ENCODE results near the gene ADAMTS8.

Gene ADAMTS8

DNA sequence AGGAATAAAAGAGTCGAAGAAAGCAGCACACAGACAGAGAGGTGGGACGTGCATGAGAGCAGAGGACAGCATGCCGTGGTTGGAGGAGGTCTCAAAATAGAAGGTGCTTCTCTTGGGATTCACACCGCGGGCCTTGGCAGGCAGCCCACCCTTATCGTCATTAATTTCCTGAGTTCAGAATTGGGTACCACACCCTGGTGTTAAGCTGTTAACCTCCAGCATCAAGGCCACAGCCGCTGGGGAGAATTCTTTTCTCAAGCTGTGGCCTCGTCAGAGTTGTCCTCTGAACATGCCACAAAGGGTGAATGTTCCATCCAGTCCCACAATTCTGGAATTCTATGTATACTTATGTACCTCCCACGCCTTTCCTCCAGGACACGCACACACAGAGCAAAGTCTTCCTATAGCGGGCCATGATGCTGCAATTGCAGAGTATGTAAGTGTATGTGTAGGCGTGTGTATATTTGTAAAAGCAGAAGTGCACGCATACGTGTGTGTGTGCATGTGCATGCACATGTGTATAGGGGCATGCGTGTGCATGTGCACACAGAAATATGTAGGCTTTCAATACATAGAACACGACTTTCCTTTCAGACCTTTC is 39.0 kb downstream of the ADAMTS8 start:
- DNase-seq = no peak

DNA sequence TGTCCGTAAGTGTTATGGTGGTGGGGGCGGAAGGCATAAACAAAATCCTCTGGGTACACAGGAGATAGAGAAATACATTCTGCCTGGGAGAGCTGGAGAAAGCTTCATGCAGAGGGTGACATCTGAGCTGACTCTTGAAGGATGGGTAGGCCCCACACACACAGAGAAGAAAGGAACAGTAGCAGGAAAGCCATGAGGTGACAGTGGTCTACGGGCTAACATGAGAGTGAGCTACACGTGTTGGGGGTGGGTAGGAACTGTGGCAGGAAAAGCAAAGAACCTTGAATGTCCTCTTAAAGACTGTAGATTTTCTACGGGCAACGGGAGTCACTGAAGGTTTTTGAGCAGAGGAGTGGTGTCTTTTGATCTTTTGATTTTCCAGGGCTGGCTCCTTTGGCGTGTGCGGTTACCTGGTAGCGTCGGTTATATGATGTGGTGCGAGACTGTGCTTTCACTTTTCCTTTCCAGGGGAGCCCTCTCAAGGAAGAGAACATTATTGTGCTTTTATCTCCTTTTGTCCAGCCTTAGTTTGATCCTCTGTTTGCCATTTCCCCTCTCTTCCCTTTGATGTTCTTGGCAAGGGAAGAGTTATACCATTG is 39.7 kb downstream of the ADAMTS8 start:
- DNase-seq = no peak

DNA sequence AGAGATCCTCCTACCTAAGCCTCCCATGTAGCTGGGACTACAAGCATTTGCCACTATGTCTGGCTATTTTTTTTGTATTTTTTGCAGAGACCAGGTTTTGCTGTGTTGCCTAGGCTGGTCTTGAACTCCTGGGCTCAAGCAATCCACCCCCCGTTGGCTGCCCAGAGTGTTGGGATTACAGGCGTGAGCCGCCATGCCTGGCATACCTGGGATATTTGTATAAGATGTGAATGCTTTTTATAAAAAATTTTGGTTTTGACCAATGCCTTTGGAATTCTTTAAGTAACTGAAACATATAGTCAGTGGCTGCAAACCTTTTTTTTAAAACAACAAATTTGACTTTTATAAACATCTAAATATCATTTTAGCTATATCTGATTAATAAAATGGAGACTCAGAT is 42.4 kb downstream of the ADAMTS8 start:
- DNase-seq = no peak

DNA sequence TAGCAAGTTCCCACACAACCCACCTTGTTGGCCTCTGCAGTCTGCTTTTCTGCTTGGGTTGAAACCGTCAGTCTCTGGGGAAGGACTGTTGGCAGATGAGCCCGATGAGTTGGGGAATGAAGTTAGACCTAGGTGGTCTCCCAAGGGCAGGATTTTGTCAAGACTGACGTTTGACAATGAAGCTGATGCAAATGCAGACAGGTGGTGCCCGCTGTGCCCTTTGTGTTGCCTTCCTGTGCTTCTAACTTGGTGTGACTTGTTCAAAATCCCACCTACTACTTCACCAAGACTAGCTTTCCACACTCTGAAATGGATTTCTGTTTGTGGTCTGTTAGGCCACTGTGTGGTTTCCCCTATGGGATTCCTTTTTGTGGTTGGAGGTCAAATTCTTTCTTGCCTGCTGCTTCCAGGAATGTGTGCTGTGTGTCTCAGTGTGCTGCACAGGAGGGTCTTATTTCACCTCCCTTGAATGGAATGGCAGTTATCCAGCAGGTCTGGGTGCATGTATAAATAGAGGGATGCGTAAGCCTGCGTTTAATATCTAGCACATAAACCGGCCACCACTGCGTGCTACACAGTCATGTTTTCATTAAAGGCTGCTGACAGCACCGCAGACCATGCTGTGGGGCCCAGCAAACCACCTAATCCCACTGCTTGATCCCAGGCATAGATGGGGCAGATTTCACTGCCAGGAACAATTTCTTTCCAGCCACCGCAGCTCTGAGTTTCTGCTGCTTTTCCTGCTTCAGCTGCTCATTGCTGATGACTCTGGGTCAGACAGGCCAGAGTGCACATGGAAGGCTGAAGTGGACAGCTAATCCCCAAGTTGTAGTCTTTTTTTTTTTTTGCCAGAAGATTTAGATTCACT is 44.8 kb downstream of the ADAMTS8 start:
- no peak for DNase-seq

DNA sequence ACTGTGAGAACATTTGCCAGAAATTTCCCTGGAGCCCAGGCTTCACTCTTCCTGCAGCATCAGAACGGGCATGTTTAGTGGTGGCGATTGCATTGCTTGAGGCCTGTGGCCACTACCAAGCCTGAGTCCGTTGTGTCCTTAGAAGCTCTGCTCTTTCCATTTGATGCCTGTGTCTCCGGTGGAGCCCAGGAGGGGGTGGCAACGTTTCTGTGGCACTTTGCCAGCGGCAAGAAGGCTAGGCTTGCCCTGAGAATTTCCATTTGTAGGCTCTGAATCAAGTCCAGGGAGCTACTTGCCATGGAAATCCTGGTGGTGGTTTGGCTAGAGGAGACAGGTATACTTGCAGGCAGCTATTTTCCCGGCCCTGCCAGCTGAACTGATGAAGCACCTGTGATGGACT is 47.1 kb downstream of the ADAMTS8 start:
- DNase-seq = no peak

DNA sequence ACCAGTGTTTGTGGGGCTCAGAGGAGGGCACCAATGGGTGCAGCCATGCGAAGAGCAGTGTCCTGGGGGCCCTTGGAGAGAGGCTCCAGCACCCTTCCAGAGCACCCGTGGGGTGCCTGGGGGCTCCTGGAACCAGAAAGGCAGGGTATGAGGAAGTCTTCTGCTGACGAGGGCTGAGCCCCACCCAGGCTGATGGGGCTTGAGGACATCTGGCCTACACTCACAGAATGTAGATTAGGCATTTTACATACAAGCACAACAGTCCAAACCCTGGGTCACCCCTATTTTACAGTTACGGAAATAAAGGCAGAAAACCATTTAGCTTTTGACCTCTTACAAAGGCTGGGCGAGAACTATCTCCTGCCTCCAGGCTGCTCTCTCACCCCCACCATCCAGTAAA is 47.6 kb downstream of the ADAMTS8 start:
- no peak for DNase-seq

DNA sequence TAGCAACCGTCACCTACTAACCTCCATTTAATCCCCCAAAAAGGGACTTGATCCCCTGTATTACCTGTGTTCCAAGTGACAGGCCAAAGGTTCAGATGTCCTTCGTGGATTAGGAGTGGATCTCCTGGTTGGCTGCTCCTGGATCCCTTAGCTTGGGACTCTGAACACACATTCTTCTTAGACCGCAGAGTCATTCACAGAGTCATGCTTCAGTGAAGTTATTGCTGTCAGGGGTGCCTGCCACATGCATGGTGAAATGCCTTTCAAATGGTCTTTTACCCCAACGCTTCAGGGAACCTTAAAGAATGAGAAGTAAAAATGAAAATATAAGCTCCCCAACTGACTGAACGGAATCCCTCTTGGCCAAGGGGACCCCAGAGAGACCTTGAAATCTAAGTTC is 49.1 kb downstream of the ADAMTS8 start:
- no peak for DNase-seq

DNA sequence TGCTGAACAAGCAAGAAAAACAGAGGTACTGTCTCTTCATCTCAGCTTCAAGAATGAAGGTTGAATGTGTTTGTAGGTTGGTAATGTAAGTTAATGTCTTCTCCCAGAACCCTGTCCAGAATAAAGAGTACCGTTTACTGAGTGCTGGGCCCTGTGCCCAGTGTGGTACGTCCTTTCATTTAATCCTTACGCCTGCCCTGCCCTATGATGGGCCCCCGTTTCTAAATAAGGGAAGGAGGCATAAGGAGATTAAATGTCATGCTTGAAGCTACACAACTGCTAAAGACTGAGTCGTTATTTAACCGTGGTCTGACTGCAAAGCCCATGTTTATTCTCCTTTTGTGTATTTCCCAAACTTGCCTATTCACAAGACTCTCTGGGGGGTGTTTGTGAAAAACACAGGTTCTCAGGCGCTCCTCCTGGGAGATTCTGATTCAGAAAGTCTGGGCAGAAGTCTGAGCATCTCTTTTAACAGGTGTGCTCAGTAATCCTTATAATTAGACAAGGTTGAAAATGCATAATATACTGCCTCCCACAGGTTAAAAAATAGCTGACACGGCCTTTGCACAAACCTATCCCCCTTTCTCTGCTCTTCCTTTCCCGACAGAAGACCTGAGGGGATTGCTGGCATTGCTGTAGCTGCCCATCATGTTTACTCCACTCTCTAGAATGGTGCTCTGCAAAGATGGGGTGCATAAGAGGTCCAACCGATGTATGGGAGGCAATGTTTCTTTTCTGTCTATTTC is 57.4 kb downstream of the ADAMTS8 start:
- DNase-seq = no peak

DNA sequence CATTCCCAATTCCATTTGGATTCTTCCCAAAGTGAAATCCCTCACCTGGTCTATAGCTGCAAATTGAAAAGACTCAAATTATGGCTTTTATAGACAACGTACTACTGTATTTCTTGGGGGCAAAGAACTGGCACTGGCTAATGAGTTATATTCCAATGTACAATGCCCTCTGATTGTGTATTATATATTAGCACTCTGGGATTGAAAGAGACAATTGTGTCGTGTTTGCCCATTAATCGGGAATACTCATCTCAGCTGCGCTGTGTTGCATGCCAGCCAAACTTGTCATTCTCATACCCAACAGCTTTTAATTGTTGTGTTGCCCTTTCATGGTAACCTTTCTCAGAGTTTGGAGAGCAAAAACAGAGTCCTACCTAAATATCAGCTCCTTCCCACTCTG is 58.7 kb downstream of the ADAMTS8 start:
- no peak for DNase-seq

DNA sequence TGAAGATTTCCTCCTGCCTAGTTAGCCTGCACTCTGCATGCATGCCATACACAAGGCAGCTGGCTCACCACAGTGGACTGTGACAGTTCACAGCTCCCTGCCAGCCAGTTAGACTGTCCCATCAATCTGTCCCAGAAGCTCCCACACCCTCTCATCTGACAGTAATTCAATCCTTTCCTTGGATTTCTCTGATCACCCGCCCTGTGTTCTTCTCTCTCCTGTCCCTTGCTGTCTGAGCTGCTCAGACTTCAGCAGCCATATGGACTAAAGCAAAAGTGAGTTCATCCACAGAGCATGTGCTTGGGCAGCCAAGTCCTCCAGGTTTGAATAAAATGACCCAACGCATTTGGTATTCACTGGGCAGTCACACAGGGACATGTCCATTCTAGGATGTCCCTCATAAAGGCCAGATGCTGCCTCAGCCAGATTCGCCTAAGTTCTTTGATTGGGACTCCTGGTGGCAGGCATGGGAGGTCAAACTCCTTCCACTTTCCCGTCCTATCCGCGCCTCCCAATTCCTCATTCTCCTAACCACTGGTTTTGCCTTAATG is 59.2 kb downstream of the ADAMTS8 start:
- DNase-seq = no peak

DNA sequence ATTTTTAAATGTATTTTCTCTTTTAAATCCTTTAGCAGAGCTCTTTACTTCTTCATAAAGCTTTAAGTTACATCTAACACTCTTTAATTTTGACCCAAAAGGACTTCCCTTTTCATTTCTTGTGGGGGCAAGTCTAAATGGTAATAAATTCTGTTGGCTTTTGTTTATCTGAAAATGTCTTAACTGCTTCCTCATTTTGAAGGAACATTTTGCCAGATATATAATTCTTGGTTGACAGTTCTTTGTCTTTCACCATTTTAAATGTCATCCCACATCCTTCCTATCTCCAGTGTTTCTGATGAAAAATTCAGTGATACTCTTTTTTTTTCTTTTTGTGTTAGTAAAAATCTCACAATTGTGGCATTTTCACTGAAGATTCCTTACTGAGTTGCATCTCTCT is 69.0 kb downstream of the ADAMTS8 start:
- no peak for DNase-seq

DNA sequence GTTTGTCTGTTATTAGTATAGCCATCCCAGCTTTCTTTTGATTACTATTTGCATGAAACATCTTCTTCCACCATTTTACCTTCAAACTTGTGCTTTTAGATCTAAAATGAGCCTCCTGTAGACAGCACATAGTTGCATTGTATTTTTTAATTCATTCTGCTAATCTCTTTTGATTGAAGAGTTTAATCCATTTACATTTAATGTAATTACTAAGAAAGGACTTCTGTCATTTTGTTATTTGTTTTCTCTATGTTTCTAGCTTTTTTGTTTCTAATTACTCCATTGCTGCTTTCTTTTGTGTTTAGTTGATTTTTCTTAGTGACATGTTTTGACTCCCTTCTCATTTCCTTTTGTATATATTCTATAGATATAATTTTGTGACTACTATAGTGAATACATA is 70.0 kb downstream of the ADAMTS8 start:
- DNase-seq = no peak

Measured in activated naive CD4-positive, alpha-beta T cell (primary cell).